A549 (cell line): ENCODE results near the gene PAQR5.

Experiments used
- BHLHE40 ChIP-seq: IDR thresholded peaks from 2 replicates; pipeline ENCODE4 v1.6.1; 2012; ENCODE audit warnings: low read depth, low read length, inconsistent platforms
- EP300 ChIP-seq, 2 experiments: fragments of >200 bp; sonication (Bioruptor Twin); formaldehyde crosslinking; IDR thresholded peaks; 2 replicates in 1 of 2; 3 replicates in 1 of 2; pipeline ENCODE4 v1.6.1; 2016 to 2017
- ESRRA ChIP-seq: fragments of 150-350 bp; IDR thresholded peaks from 2 replicates; pipeline ENCODE4 v1.6.1; 2014; ENCODE audit warnings: mild to moderate bottlenecking, low read length, borderline replicate concordance
- PHF8 ChIP-seq: fragments of 200-600 bp; sonication (generic); IDR thresholded peaks from 2 replicates; pipeline ENCODE4 v1.6.1; 2016; ENCODE audit warnings: low read depth, mild to moderate bottlenecking, antibody characterized with exemption, moderate library complexity, borderline replicate concordance
- POLR2A ChIP-seq: IDR thresholded peaks from 2 replicates; pipeline ENCODE4 v1.6.1; 2012; ENCODE audit warnings: mild to moderate bottlenecking, low read length
- POLR2AphosphoS2 ChIP-seq: conservative IDR thresholded peaks from 2 replicates; pipeline ENCODE4 v1.6.1; 2012; ENCODE audit warnings: low read length, improper control_type of control experiment, inconsistent platforms
- RCOR1 ChIP-seq: fragments of 150-350 bp; IDR thresholded peaks from 2 replicates; pipeline ENCODE4 v1.6.1; 2014; ENCODE audit warnings: antibody characterized with exemption, low read length, low read depth
- SREBF2 ChIP-seq: fragments of 450-650 bp; IDR thresholded peaks from 2 replicates; pipeline ENCODE4 v1.6.1; 2014; ENCODE audit warnings: mild to moderate bottlenecking, moderate library complexity
- TF ChIP-seq, protein P1 (sequence below): fragments of 250-450 bp; sonication (Bioruptor Pico); IDR thresholded peaks from 2 replicates; pipeline ENCODE4 v1.5.0; 2020; ENCODE audit warnings: low read depth, mild to moderate bottlenecking, moderate library complexity
- TF ChIP-seq, protein P2 (sequence below): IDR thresholded peaks from 2 replicates; pipeline ENCODE4 v1.6.1; 2012
- TF ChIP-seq, protein P3 (sequence below): fragments of >200 bp; sonication (Bioruptor Twin); formaldehyde crosslinking; IDR thresholded peaks from 3 replicates; pipeline ENCODE4 v1.5.1; 2016
- TF ChIP-seq, protein P4 (sequence below): fragments of 200-600 bp; sonication (generic); IDR thresholded peaks from 2 replicates; pipeline ENCODE4 v1.6.1; 2016; ENCODE audit warnings: antibody characterized with exemption, mild to moderate bottlenecking, moderate library complexity

DNA sequence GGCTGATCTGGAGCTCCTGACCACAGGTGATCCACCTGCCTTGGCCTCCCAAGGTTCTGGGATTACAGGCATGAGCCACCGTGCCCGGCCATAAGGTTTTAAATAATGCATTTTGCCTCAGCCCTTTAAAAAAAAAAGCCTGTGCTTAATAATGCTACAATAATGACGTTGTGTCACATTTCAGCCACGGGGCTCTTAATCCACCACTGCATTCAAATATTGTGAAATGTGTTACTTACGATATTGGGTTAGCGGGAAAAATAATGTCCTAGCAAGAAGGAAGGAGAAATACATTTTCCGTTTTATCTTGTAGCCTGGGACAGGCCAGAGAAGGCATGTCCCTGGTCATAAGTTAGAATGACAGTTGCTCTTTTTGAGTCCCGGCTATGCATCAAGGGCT, 17.6 kb downstream of the PAQR5 start:
- TF ChIP-seq, protein P1, sequence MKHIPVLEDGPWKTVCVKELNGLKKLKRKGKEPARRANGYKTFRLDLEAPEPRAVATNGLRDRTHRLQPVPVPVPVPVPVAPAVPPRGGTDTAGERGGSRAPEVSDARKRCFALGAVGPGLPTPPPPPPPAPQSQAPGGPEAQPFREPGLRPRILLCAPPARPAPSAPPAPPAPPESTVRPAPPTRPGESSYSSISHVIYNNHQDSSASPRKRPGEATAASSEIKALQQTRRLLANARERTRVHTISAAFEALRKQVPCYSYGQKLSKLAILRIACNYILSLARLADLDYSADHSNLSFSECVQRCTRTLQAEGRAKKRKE, result no peak
- TF ChIP-seq, protein P2, sequence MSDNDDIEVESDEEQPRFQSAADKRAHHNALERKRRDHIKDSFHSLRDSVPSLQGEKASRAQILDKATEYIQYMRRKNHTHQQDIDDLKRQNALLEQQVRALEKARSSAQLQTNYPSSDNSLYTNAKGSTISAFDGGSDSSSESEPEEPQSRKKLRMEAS, result no peak
- TF ChIP-seq, protein P3, sequence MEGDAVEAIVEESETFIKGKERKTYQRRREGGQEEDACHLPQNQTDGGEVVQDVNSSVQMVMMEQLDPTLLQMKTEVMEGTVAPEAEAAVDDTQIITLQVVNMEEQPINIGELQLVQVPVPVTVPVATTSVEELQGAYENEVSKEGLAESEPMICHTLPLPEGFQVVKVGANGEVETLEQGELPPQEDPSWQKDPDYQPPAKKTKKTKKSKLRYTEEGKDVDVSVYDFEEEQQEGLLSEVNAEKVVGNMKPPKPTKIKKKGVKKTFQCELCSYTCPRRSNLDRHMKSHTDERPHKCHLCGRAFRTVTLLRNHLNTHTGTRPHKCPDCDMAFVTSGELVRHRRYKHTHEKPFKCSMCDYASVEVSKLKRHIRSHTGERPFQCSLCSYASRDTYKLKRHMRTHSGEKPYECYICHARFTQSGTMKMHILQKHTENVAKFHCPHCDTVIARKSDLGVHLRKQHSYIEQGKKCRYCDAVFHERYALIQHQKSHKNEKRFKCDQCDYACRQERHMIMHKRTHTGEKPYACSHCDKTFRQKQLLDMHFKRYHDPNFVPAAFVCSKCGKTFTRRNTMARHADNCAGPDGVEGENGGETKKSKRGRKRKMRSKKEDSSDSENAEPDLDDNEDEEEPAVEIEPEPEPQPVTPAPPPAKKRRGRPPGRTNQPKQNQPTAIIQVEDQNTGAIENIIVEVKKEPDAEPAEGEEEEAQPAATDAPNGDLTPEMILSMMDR, result no peak
- TF ChIP-seq ESRRA, result no peak
- TF ChIP-seq BHLHE40, result no peak
- no peak for TF ChIP-seq SREBF2
- no peak for TF ChIP-seq POLR2A
- no peak for TF ChIP-seq RCOR1
- no peak for TF ChIP-seq EP300 (IDR thresholded peaks at IDR 0.05)
- TF ChIP-seq, protein P4, sequence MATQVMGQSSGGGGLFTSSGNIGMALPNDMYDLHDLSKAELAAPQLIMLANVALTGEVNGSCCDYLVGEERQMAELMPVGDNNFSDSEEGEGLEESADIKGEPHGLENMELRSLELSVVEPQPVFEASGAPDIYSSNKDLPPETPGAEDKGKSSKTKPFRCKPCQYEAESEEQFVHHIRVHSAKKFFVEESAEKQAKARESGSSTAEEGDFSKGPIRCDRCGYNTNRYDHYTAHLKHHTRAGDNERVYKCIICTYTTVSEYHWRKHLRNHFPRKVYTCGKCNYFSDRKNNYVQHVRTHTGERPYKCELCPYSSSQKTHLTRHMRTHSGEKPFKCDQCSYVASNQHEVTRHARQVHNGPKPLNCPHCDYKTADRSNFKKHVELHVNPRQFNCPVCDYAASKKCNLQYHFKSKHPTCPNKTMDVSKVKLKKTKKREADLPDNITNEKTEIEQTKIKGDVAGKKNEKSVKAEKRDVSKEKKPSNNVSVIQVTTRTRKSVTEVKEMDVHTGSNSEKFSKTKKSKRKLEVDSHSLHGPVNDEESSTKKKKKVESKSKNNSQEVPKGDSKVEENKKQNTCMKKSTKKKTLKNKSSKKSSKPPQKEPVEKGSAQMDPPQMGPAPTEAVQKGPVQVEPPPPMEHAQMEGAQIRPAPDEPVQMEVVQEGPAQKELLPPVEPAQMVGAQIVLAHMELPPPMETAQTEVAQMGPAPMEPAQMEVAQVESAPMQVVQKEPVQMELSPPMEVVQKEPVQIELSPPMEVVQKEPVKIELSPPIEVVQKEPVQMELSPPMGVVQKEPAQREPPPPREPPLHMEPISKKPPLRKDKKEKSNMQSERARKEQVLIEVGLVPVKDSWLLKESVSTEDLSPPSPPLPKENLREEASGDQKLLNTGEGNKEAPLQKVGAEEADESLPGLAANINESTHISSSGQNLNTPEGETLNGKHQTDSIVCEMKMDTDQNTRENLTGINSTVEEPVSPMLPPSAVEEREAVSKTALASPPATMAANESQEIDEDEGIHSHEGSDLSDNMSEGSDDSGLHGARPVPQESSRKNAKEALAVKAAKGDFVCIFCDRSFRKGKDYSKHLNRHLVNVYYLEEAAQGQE, result no peak
- TF ChIP-seq PHF8, result no peak
- TF ChIP-seq POLR2AphosphoS2, result no peak
